Ishikawa (cell line): ENCODE results near the gene RILP.

ENCODE experiments used
- CREB1 ChIP-seq: IDR thresholded peaks from 2 replicates; pipeline ENCODE4 v1.6.1; 2012; ENCODE audit warnings: low read depth
- NFIC ChIP-seq: IDR thresholded peaks from 2 replicates; pipeline ENCODE4 v1.6.1; 2012
- REST ChIP-seq: IDR thresholded peaks from 2 replicates; pipeline ENCODE4 v1.6.1; 2012; ENCODE audit warnings: low read depth, mild to moderate bottlenecking
- TAF1 ChIP-seq: IDR thresholded peaks from 2 replicates; pipeline ENCODE4 v1.6.1; 2012; ENCODE audit warnings: low read depth, mild to moderate bottlenecking
- TCF12 ChIP-seq: IDR thresholded peaks from 2 replicates; pipeline ENCODE4 v1.6.1; 2012; ENCODE audit warnings: low read depth
- TEAD4 ChIP-seq: IDR thresholded peaks from 2 replicates; pipeline ENCODE4 v1.6.1; 2012
- YY1 ChIP-seq: IDR thresholded peaks from 2 replicates; pipeline ENCODE4 v1.6.1; 2012; ENCODE audit warnings: low read depth

- no peak for TF ChIP-seq TCF12
- no peak for TF ChIP-seq CREB1
- no peak for TF ChIP-seq TEAD4
- TF ChIP-seq NFIC, result no peak
- TF ChIP-seq TAF1, result no peak
- no peak for TF ChIP-seq YY1
- TF ChIP-seq REST, result no peak
Observed at GRCh38 chr17:1645207-1646171, 4.2 kb downstream of the RILP start, which contains the start of gene SCARF1.
